IMR-90 (cell line): Measurements from ENCODE around the gene FADS2. TPM values are rescaled to one million over a fixed set of nuclear protein-coding genes. Genes with fewer than 3 reads are reported as not detected.
A peak's percentile ranks its signal among the peaks of the same experiment; 100 is the strongest.

Experiments
- ATAC-seq: fragments of 200-7000 bp; cut with Tn5 transposase; 2 replicates; pipeline ENCODE4 v1.9.1; 2020; ENCODE audit warnings: low read depth, mild to moderate bottlenecking, moderate library complexity
- BruUV-seq: library from RNA; stranded (reverse); fragments of 400-500 nt; replicated peaks from 2 replicates; lab custom pipeline; 2021; lab: Mats Ljungman, UMichigan
- CTCF ChIA-PET: fragments of 300-600 bp; formaldehyde crosslinking; extraction: SDS; loops from one replicate; lab custom pipeline; 2021; ENCODE audit warnings: antibody characterized with exemption; lab: Yijun Ruan, JAX
- POLR2A ChIA-PET: fragments of 300-600 bp; sonication (Branson Sonifier 250); formaldehyde crosslinking; loops from one replicate; lab custom pipeline; 2022; ENCODE audit warnings: antibody characterized with exemption; ENCODE audit not compliant: unreplicated experiment; lab: Charles Lee
- DNase-seq: peaks from one replicate; pipeline ENCODE4 v3.0.0; 2013
- H2AFZ ChIP-seq: replicated peaks from 2 replicates; pipeline ENCODE3; 2013; ENCODE audit warnings: low read length, mild to moderate bottlenecking; ENCODE audit not compliant: poor library complexity
- H2AK5ac ChIP-seq: 2 replicates; pipeline ENCODE4 v1.6.1; 2013; ENCODE audit warnings: low read depth, low read length, inconsistent platforms
- H2AK9ac ChIP-seq: replicated peaks from 2 replicates; pipeline ENCODE3; 2013; ENCODE audit warnings: mild to moderate bottlenecking, low read depth, low read length, moderate library complexity; ENCODE audit not compliant: poor library complexity
- H2BK120ac ChIP-seq: 2 replicates; pipeline ENCODE4 v1.6.1; 2013; ENCODE audit warnings: low read depth, low read length, inconsistent platforms
- H2BK15ac ChIP-seq: 3 replicates; pipeline ENCODE4 v1.6.1; 2013; ENCODE audit warnings: low read depth, low read length, inconsistent platforms
- H2BK20ac ChIP-seq: 2 replicates; pipeline ENCODE4 v1.6.1; 2013; ENCODE audit warnings: low read depth, mild to moderate bottlenecking, inconsistent platforms, low read length, moderate library complexity
- H2BK5ac ChIP-seq: 2 replicates; pipeline ENCODE4 v1.6.1; 2013; ENCODE audit warnings: mild to moderate bottlenecking, low read depth, low read length, inconsistent platforms; ENCODE audit not compliant: poor library complexity, severe bottlenecking
- H3K14ac ChIP-seq: replicated peaks from 2 replicates; pipeline ENCODE4 v1.6.1; 2013; ENCODE audit warnings: low read depth, low read length, inconsistent platforms
- H3K18ac ChIP-seq: 2 replicates; pipeline ENCODE4 v1.6.1; 2013; ENCODE audit warnings: low read depth, low read length, control low read depth
- H3K23ac ChIP-seq: 2 replicates; pipeline ENCODE4 v1.6.1; 2013; ENCODE audit warnings: low read depth, low read length, inconsistent platforms
- H3K27ac ChIP-seq: 2 replicates; pipeline ENCODE4 v1.5.1; 2013; ENCODE audit warnings: mild to moderate bottlenecking, control low read depth, low read length; ENCODE audit not compliant: insufficient read depth
- H3K27me3 ChIP-seq: 2 replicates; pipeline ENCODE4 v1.6.1; 2013; ENCODE audit warnings: low read length; ENCODE audit not compliant: control insufficient read depth, insufficient read depth
- H3K36me3 ChIP-seq: 2 replicates; pipeline ENCODE4 v1.6.1; 2013; ENCODE audit warnings: low read length, mixed read lengths; ENCODE audit not compliant: control insufficient read depth, insufficient read depth
- H3K4ac ChIP-seq: 2 replicates; pipeline ENCODE4 v1.6.1; 2013; ENCODE audit warnings: low read depth, low read length, inconsistent platforms
- H3K4me1 ChIP-seq: 2 replicates; pipeline ENCODE4 v1.6.1; 2013; ENCODE audit warnings: low read length, mixed read lengths; ENCODE audit not compliant: control insufficient read depth, insufficient read depth
- H3K4me2 ChIP-seq: 2 replicates; pipeline ENCODE4 v1.6.1; 2013; ENCODE audit warnings: low read depth, mild to moderate bottlenecking, control low read depth, low read length, moderate library complexity
- H3K4me3 ChIP-seq: 2 replicates; pipeline ENCODE4 v1.5.1; 2013; ENCODE audit warnings: low read depth, mild to moderate bottlenecking, control low read depth, low read length, moderate library complexity; ENCODE audit not compliant: insufficient read depth
- H3K56ac ChIP-seq: 2 replicates; pipeline ENCODE4 v1.6.1; 2013; ENCODE audit warnings: low read length, inconsistent platforms; ENCODE audit not compliant: insufficient read depth; ENCODE audit errors: extremely low read depth
- H3K79me1 ChIP-seq, 2 experiments: 2 replicates each; pipeline ENCODE4 v1.6.1; 2013; ENCODE audit warnings: low read length in 2 of 2, inconsistent platforms in 1 of 2, low read depth in 1 of 2
- H3K9ac ChIP-seq: 2 replicates; pipeline ENCODE4 v1.6.1; 2013; ENCODE audit warnings: low read depth, low read length, control low read depth
- H3K9me1 ChIP-seq: 2 replicates; pipeline ENCODE4 v1.6.1; 2013; ENCODE audit warnings: low read length, inconsistent platforms; ENCODE audit not compliant: insufficient read depth
- H3K9me3 ChIP-seq: 2 replicates; pipeline ENCODE4 v1.6.1; 2013; ENCODE audit warnings: low read length; ENCODE audit not compliant: control insufficient read depth, insufficient read depth
- H4K20me1 ChIP-seq: 2 replicates; pipeline ENCODE4 v1.6.1; 2013; ENCODE audit warnings: low read length, inconsistent platforms; ENCODE audit not compliant: insufficient read depth
- H4K5ac ChIP-seq: 2 replicates; pipeline ENCODE4 v1.6.1; 2013; ENCODE audit warnings: mild to moderate bottlenecking, low read depth, low read length, control low read depth
- H4K8ac ChIP-seq, 2 experiments: 2 replicates each; pipeline ENCODE4 v1.6.1; 2013; ENCODE audit warnings: low read depth in 2 of 2, low read length in 2 of 2, control low read depth in 1 of 2, inconsistent platforms in 1 of 2
- H4K91ac ChIP-seq: 2 replicates; pipeline ENCODE4 v1.6.1; 2013; ENCODE audit warnings: low read depth, low read length, inconsistent platforms; ENCODE audit not compliant: insufficient read depth
- CEBPB ChIP-seq: IDR thresholded peaks from 2 replicates; pipeline ENCODE4 v1.6.1; 2012; ENCODE audit warnings: low read depth, low read length, improper control_type of control experiment
- CHD1 ChIP-seq: IDR thresholded peaks from 2 replicates; pipeline ENCODE4 v1.6.1; 2012; ENCODE audit warnings: low read depth, low read length, improper control_type of control experiment
- FOS ChIP-seq: fragments of 150-350 bp; IDR thresholded peaks from 2 replicates; pipeline ENCODE4 v1.6.1; 2016; ENCODE audit warnings: low read depth, low read length
- MAFK ChIP-seq: IDR thresholded peaks from 2 replicates; pipeline ENCODE4 v1.6.1; 2012; ENCODE audit warnings: low read depth, low read length, improper control_type of control experiment
- MAZ ChIP-seq: IDR thresholded peaks from 2 replicates; pipeline ENCODE4 v1.6.1; 2012; ENCODE audit warnings: low read depth, mild to moderate bottlenecking, low read length, improper control_type of control experiment, moderate library complexity, borderline replicate concordance
- MXI1 ChIP-seq: IDR thresholded peaks from 2 replicates; pipeline ENCODE4 v1.6.1; 2012; ENCODE audit warnings: low read depth, mild to moderate bottlenecking, low read length, moderate library complexity, borderline replicate concordance
- NFE2L2 ChIP-seq: fragments of 150-350 bp; IDR thresholded peaks from 2 replicates; pipeline ENCODE4 v1.6.1; 2016; ENCODE audit warnings: low read depth, mild to moderate bottlenecking, low read length
- POLR2A ChIP-seq: IDR thresholded peaks from 2 replicates; pipeline ENCODE4 v1.6.1; 2012; ENCODE audit warnings: mild to moderate bottlenecking, low read depth, low read length
- RAD21 ChIP-seq: IDR thresholded peaks from 2 replicates; pipeline ENCODE4 v1.6.1; 2012; ENCODE audit warnings: low read length, improper control_type of control experiment
- RCOR1 ChIP-seq: IDR thresholded peaks from 2 replicates; pipeline ENCODE4 v1.6.1; 2012; ENCODE audit warnings: mild to moderate bottlenecking, low read length, improper control_type of control experiment; ENCODE audit not compliant: insufficient replicate concordance
- RFX5 ChIP-seq: IDR thresholded peaks from 2 replicates; pipeline ENCODE4 v1.8.0; 2012; ENCODE audit warnings: low read depth, mild to moderate bottlenecking, low read length, moderate library complexity
- SMC3 ChIP-seq: fragments of 150-350 bp; IDR thresholded peaks from 2 replicates; pipeline ENCODE4 v1.6.1; 2016; ENCODE audit warnings: low read depth, mild to moderate bottlenecking, antibody characterized with exemption, low read length, moderate library complexity
- WGBS, 2 experiments: methylation state at CpG; one replicate each; pipeline versions ENCODE4 v1.1.5 to v1.1.7; 2013; ENCODE audit warnings: missing lambda C conversion rate in 2 of 2; ENCODE audit not compliant: insufficient read length in 1 of 2; ENCODE audit errors: extremely low coverage in 2 of 2; 5-methylcytosine and 5-hydroxymethylcytosine counted together
- dilution Hi-C: fragments of 300-500 bp; cut with HindIII; formaldehyde crosslinking; loops from one replicate; pipeline ENCODE4 v1.14.3; 2018; ENCODE audit warnings: low sequenced_read_pairs; ENCODE audit not compliant: unreplicated experiment
- in situ Hi-C: fragments of 300-500 bp; cut with MboI; formaldehyde crosslinking; loops from 3 replicates; pipeline ENCODE4 v1.14.3; 2019; ENCODE audit warnings: low sequenced_read_pairs, inconsistent platforms, mixed read lengths
- intact Hi-C: fragments of 100-400 bp; cut with micrococcal nuclease; formaldehyde crosslinking; loops from 2 replicates; pipeline ENCODE4 v1.10.0; 2022
- polyA plus RNA-seq, 3 experiments: library from polyadenylated mRNA; depleted of rRNA; stranded (reverse); fragments of >200 nt; gene quantifications; 2 replicates each; pipeline ENCODE4 v1.2.3, GENCODE V29; 2012; ENCODE audit warnings: low replicate concordance in 1 of 3
- total RNA-seq: library from RNA; depleted of rRNA; stranded (reverse); fragments of >200 nt; gene quantifications from 2 replicates; pipeline ENCODE4 v1.2.3, GENCODE V29; 2012
- TF ChIP-seq, protein P1 (sequence below): fragments of 150-350 bp; IDR thresholded peaks from 2 replicates; pipeline ENCODE4 v1.6.1; 2017; ENCODE audit warnings: mild to moderate bottlenecking, antibody characterized with exemption, low read length, low read depth
- TF ChIP-seq, protein P2 (sequence below): conservative IDR thresholded peaks from 2 replicates; pipeline ENCODE4 v1.5.1; 2012; ENCODE audit warnings: mild to moderate bottlenecking, low read depth, low read length, improper control_type of control experiment

FADS2 gene
- total and polyA plus RNA-seq, 2 of the 4 experiments (the other 2 are of a cell fraction): 33.3 to 88.4 TPM

GRCh38 chr11:61816736-61817455 lies 11.2 kb upstream of the FADS2 start, which contains the start of gene FADS1:
TSS of gene FADS1 (minus strand) at chr11:61817003. CDS start at chr11:61816929, 74 bp downstream.
- Histone ChIP-seq H3K14ac (peak within 1 kb of the TSS; percentile 95), H3K9ac (peak within 1 kb of the TSS; percentile 84), H3K4ac (peak within 1 kb of the TSS; percentile 96), H2AK9ac (peak within 1 kb of the TSS; percentile 97), H2BK20ac (peak within 1 kb of the TSS; percentile 17; the same call in 1 of the 2 replicates), H4K8ac (peak within 1 kb of the TSS; percentile 72 to 95), H3K27ac (peak within 1 kb of the TSS; percentile 92), H3K9me1 (peaks cover 14% of the 10 kb centered on the region), H4K20me1 (no peaks in the 10 kb centered on the region; the same call in 1 of the 2 replicates), H3K9me3 (no peaks in the 10 kb centered on the region), H2AK5ac (peak within 1 kb of the TSS; percentile 94), H2BK120ac (peak within 1 kb of the TSS; percentile 67), H3K27me3 (no peaks in the 10 kb centered on the region), H3K36me3 (peaks cover 12% of the 10 kb centered on the region), H2AFZ (peak within 1 kb of the TSS; percentile 95), H3K4me2 (peak within 1 kb of the TSS; percentile 98), H3K4me3 (peak within 1 kb of the TSS; percentile 86), H3K23ac (peak within 1 kb of the TSS; percentile 85), H3K56ac (peak within 1 kb of the TSS; percentile 81; the same call in 1 of the 2 replicates), H3K79me1 (peaks cover 7 to 39% of the 10 kb centered on the region in 2 experiments; a peak in 3 of 4 replicates), H4K91ac (peak within 1 kb of the TSS; percentile 89), H3K4me1 (peaks cover 5% of the 10 kb centered on the region; the same call in 1 of the 2 replicates), H2BK15ac (peak within 1 kb of the TSS; percentile 29; the same call in 1 of the 3 replicates), H4K5ac (peak within 1 kb of the TSS; percentile 93), H3K18ac (peak within 1 kb of the TSS; percentile 76), H2BK5ac (peak within 1 kb of the TSS; percentile 82)
- in situ Hi-C loops: no loop called here
- dilution Hi-C loops: no loop called here
- WGBS, 2 experiments: 0% methylated on average over 45 of the region's 73 CpGs; no CpG with 5 or more reads in 1 of the 2 experiments
- POLR2A ChIA-PET: no interaction called here
- ATAC-seq (peak; percentile 70), DNase-seq (peak; percentile 92)
- TF ChIP-seq NFE2L2: no peak
- TF ChIP-seq MAZ: peak; percentile 80
- TF ChIP-seq POLR2A: 0 out of 2 replicates have a peak, but pooled peaks have one; percentile 15
- TF ChIP-seq MXI1: peak; percentile 49; the same call in 1 of the 2 replicates
- TF ChIP-seq, protein P1, sequence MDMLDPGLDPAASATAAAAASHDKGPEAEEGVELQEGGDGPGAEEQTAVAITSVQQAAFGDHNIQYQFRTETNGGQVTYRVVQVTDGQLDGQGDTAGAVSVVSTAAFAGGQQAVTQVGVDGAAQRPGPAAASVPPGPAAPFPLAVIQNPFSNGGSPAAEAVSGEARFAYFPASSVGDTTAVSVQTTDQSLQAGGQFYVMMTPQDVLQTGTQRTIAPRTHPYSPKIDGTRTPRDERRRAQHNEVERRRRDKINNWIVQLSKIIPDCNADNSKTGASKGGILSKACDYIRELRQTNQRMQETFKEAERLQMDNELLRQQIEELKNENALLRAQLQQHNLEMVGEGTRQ: peak; percentile 43; the same call in 1 of the 2 replicates
- no peak for TF ChIP-seq FOS
- TF ChIP-seq RCOR1: peak; percentile 2
- no peak for TF ChIP-seq RFX5
- TF ChIP-seq SMC3: peak; percentile 42
- TF ChIP-seq CEBPB: peak; percentile 98
- no peak for TF ChIP-seq MAFK
- TF ChIP-seq RAD21: peak; percentile 40
- no peak for TF ChIP-seq CHD1
- TF ChIP-seq, protein P2, sequence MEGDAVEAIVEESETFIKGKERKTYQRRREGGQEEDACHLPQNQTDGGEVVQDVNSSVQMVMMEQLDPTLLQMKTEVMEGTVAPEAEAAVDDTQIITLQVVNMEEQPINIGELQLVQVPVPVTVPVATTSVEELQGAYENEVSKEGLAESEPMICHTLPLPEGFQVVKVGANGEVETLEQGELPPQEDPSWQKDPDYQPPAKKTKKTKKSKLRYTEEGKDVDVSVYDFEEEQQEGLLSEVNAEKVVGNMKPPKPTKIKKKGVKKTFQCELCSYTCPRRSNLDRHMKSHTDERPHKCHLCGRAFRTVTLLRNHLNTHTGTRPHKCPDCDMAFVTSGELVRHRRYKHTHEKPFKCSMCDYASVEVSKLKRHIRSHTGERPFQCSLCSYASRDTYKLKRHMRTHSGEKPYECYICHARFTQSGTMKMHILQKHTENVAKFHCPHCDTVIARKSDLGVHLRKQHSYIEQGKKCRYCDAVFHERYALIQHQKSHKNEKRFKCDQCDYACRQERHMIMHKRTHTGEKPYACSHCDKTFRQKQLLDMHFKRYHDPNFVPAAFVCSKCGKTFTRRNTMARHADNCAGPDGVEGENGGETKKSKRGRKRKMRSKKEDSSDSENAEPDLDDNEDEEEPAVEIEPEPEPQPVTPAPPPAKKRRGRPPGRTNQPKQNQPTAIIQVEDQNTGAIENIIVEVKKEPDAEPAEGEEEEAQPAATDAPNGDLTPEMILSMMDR: peak; percentile 81
- intact Hi-C loops: no loop called here
- no TSS peak for BruUV-seq
- CTCF ChIA-PET: interaction anchor here (1.1 to 1.5 kb wide), 2 partner anchors 11 to 20 kb away, joined by 3 to 4 read pairs; partner anchors contain the start of gene FADS2
